ENCODE data around the gene DARS1.
A peak's percentile ranks its signal among the peaks of the same experiment; 100 is the strongest.

The DARS1 gene

GRCh38 chr2:136017786-136018185 is 32.4 kb upstream of the DARS1 start:
- DNase-seq = no peak
- intact Hi-C loops (cut with DNase I) = no loop called here

DNA sequence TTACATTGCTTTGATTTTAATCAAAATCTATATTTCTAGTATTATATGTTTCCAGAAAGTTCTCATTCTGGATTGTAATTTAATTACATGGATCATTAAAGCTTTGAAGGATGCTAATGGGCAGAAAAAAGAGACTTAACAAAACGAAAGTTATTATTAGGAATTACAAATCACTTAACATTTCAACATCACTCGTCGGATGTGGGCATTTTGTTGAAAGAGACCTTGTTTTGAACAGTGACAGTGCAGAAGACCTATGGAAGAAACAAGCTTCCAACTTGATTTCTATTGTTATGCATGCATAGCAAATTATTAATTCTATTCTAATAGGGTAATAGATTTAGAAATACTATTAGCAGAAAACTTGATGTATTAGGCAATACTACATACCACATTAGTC is 31.4 kb upstream of the DARS1 start:
- no peak for DNase-seq
- intact Hi-C loops (cut with DNase I) = no loop called here

GRCh38 chr2:136016427-136016826 is 31.0 kb upstream of the DARS1 start:
- intact Hi-C loops (cut with DNase I) = no loop called here
- DNase-seq = no peak

DNA sequence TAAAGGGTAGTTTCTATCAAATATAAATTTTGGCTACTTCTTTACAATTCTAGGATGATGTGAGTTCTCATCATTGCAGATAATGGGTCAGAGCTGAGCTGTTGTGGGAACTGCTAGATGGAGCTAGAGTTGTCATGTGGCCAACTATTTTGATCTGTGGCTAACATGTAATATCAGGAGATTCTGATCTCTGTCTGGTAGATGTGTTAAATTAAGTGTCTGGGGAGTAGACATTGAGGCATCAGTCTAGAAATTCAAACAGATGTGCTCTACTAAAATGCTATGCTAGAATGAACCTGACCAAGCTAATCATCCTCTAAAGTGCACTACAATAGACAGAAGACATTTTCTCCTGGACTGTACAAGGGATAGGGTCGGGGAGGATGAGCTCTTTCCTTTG is 30.3 kb upstream of the DARS1 start:
- intact Hi-C loops (cut with DNase I) = no loop called here
- no peak for DNase-seq

GRCh38 chr2:136014411-136014810 is 29.0 kb upstream of the DARS1 start:
- intact Hi-C loops (cut with DNase I) = no loop called here

GRCh38 chr2:136013955-136014354 is 28.5 kb upstream of the DARS1 start:
- intact Hi-C loops (cut with DNase I) = no loop called here
- no peak for DNase-seq

More at GRCh38 chr2:136014411-136014810, 29.0 kb upstream of the DARS1 start:
- DNase-seq = no peak

GRCh38 chr2:136013136-136013685 is 27.8 kb upstream of the DARS1 start:
- intact Hi-C loops (cut with DNase I) = no loop called here

GRCh38 chr2:136012315-136012714 is 26.9 kb upstream of the DARS1 start:
- intact Hi-C loops (cut with DNase I) = no loop called here
- DNase-seq = no peak

More at GRCh38 chr2:136013136-136013685, 27.8 kb upstream of the DARS1 start:
- DNase-seq = no peak

DNA sequence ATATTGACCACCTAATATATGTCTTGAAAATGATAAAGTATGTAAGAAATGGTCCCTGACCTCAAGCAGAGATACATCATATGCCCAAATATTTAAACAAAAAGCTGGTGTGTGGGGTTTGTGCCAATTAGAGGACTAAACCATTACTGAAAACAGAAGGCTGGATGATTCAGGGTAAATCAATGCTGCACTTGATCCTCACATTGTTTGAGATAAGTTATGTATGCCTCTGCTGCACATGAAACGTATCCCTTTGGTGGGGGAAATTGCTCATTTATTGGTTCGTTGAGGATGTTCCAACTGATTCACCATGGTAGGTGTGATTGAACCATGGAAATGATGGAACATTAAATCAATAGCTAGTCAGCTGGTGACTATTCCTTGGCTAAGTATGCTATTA is 24.7 kb upstream of the DARS1 start:
- DNase-seq = no peak
- intact Hi-C loops (cut with DNase I) = no loop called here

DNA sequence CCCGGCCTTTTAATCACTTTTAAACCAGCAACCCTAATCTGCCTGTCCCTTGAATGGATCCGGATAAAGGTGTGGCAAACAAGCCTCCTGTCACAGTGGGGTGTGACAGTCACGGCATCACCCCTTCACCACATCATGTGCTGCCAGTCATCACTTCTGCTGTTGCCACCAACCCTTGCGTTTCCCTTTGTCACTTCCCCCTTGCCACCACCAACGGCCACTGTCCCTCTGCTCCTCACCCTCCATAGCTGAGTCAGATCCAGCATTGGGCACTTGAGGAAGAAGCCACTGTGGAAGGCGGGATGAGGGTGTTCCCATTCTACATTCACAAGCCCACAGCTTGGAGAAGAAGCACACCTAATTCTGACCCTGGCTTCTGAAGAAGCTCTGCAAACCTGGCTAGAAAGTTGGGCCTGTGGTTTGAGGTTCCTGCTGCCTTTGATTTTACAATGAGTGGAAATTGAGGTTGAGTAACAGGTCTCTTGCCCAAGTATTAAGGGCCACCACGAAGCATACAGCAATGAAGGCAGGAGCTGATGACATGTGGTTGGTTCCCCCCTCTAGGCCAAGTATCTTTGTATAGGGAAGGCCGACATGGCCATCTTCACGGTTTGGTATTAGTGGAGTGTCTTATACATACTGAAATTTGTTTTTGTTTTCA is 22.9 kb upstream of the DARS1 start:
- DNase-seq = no peak
- intact Hi-C loops (cut with DNase I) = no loop called here

DNA sequence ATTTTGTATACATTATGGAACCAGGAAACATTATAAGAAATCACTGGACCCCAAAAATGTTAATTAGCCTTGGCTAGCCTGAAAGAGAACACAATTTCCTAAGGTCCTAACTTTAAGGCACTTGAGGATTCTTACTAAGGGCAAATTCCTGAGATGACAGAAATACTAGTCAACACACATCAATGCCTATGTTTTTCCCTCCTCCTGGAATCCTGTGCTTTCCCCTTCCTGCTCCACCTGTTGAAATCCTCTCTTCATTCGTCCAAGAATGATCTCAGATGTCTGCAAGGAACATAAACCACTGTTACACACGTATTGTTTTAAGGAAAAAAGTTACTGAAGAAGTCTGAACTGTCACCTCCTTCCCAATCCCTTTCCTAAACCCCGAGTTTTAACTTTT is 21.2 kb upstream of the DARS1 start:
- no peak for DNase-seq
- intact Hi-C loops (cut with DNase I) = no loop called here

DNA sequence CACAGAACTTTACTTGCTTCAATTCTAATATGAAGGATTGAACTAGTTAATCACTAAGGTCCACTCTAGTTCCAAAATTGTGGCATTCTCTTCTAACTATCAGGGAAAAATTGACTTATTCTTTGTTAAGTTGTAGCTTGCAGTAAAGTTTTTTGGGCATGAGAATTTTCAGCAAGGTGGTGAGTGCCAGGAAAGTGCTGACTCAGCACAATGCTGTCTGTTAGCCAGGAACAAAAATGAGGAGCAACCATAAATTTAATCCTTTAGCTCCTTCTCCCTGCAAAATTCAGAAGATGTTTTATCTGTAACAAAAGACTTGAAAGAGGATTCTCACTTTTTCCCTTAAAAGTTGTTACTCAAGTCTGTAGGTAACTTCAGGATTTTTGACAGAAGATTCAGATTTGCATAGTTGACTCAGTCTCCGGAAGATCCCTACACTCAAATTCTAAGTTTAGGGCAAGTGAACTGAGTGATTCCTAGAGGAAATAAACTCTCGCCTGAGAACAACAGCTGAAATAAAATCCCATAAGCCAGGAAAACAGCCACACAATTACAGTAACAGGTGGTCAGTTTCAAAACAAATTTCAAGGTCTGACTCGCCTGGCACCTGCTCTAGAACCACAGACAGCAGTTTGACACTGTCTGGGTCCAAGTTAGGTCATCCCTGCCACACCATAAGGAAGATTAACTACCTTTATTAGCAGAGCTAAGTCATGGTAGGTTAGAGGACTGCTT is 20.2 kb upstream of the DARS1 start:
- DNase-seq = no peak
- intact Hi-C loops (cut with DNase I) = no loop called here

- DNase-seq = no peak
- intact Hi-C loops (cut with DNase I) = no loop called here
Observed at GRCh38 chr2:136004965-136005364, 19.5 kb upstream of the DARS1 start.

DNA sequence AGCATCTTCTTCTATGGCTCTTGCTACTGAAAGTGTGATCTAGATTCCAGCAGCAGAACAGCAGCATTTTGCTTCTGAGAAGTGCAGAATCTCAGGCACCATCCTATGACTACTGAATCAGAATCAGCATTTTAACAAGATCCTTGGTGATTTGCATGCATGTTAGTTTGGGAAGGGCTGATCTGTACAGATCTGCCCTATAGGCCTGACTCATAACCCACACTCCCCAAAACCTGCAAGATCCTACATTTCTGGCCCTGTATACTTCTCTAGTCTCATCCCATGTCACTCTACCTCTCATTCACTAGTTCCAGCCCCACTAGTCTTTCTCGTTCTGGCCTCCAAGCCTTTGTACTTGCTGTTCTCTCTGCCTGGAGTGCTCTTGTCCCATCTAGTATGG is 15.7 kb upstream of the DARS1 start:
- DNase-seq = no peak
- intact Hi-C loops (cut with DNase I) = no loop called here

- DNase-seq = no peak
Observed at GRCh38 chr2:136000502-136000901, 15.1 kb upstream of the DARS1 start.

DNA sequence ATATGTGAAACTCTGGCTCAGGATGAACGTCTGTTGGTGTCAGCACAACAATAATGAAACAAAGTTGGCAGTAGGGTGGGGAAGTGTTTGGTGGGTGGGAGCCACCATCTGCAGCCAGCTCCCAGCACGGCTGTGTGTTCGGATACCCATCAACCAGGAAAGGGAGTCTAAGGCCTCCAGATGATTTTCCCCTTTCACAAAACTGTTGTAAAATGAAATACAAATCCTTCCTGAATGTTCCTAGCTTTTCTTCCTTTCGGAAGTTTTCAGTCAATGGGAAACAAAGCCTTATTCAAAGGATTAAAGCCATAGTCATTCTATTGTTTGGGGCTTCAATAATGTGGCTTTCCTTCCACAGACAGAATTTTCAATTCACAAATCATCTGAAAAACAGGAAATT is 14.5 kb upstream of the DARS1 start:
- no peak for DNase-seq
- intact Hi-C loops (cut with DNase I) = no loop called here

More at GRCh38 chr2:136000502-136000901, 15.1 kb upstream of the DARS1 start:
- intact Hi-C loops (cut with DNase I) = no loop called here

DNA sequence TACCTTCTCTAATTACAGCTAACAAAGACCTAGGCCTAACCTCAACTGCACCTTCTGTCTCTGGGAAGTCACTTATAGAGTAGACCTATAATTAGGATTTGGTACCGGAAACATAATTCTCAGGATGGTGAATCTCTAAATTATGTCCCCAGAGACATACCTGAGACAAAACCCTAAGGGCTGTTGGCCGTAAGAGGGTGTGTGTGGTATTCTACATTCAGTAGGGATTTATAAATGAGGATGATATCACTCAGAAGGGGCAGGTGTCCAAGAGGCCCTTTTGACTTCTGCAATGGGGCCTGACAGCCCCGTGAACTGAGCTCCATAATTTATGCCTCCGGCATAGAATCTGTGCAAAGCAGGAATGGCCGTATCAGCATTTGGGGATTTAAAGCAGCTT is 13.5 kb upstream of the DARS1 start:
- no peak for DNase-seq
- intact Hi-C loops (cut with DNase I) = no loop called here

DNA sequence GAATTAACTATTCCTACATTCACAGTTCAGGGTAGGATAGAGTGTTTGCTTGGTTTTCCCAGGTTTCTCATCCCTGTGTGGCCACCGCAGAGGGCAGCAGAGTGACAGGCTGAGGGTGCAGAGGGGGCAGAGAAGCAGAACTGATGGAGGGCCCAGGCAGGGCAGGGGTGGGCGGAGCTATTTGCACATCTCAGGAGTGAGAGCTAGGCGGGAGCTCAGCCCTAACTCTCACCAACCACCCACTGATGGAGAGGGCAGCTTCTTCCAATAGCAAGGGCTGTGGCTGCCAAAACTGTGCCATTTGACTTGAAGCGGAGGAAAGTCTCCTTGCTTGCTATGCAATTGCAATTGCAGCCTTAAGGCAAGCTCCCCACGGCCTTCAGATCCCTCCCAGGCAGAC is 12.0 kb upstream of the DARS1 start:
- DNase-seq = peak in 9 of 10 donors; percentile 26 to 91 (median 38)
- intact Hi-C loops (cut with DNase I) = no loop called here

GRCh38 chr2:135996304-135996703 is 10.9 kb upstream of the DARS1 start:
- DNase-seq = no peak
- intact Hi-C loops (cut with DNase I) = no loop called here

- intact Hi-C loops (cut with DNase I) = no loop called here
- DNase-seq = no peak
Observed at GRCh38 chr2:135994281-135994680, 8.9 kb upstream of the DARS1 start.

GRCh38 chr2:135993421-135993820 is 8.0 kb upstream of the DARS1 start:
- DNase-seq = no peak
- intact Hi-C loops (cut with DNase I) = no loop called here

GRCh38 chr2:135991861-135992260 is 6.4 kb upstream of the DARS1 start:
- no peak for DNase-seq
- intact Hi-C loops (cut with DNase I) = no loop called here
